HG03045 (cell line): ENCODE results near the gene STRIP2.
"Not testable (repeated sequence)": the region's sequence is repeated elsewhere in the genome, so short reads cannot be mapped to it uniquely, and the experiment has no call there.

Experiments used
- ATAC-seq: cut with Tn5 transposase; IDR thresholded peaks from one replicate; pipeline ENCODE4 v1.9.1; 2021; ENCODE audit warnings: mild to moderate bottlenecking, moderate library complexity; ENCODE audit not compliant: unreplicated experiment

STRIP2 gene

GRCh38 chr7:129453510-129454248, 19.4 kb downstream of the STRIP2 start:
- ATAC-seq, result no peak

- no peak for ATAC-seq
These were observed 20.0 kb downstream of the STRIP2 start for GRCh38 chr7:129454249-129454551.

- no peak for ATAC-seq
These were observed 22.2 kb downstream of the STRIP2 start for GRCh38 chr7:129456421-129456820.

GRCh38 chr7:129457101-129457500, 22.9 kb downstream of the STRIP2 start:
- no peak for ATAC-seq

GRCh38 chr7:129458171-129458570, 23.9 kb downstream of the STRIP2 start:
- ATAC-seq, result no peak

DNA sequence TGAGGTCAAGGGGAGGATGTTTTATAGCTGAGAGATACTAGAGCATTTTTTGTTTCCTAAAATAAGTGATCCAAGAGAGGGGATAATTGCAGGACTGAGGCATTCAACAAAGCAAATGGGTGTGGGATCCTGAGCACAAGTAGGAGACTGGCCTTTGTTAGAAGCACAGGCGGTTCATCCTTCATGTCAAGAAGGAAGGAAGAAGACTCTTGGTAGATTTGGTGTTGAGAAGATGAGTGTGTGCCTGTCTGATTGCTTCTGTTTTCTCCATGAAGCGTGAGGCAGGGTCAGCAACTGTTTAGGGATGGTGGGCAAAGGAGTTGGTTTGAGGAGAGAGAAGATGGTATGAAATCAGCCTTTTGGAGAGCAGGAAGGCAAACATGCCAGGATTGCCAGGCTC, 27.6 kb downstream of the STRIP2 start:
- no peak for ATAC-seq

DNA sequence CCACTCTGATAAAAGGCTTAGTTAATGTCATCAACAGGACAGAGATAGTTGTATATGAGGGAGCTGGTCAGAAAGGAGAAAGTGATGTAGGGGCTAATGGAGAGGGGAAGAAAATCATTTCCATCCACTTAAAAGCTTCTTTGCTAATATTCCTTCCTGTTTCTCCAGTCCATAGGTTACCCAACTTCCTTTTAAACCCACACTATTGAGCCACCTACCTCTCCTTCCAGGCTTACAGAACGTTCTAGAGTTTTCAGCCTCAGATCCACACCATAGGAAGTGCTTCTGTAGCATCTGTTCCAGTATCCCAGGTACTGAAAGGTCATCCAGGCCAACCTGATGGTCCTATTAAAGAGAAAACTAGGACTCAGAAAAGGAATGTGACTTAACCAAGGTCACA, 28.2 kb downstream of the STRIP2 start:
- ATAC-seq, result no peak

DNA sequence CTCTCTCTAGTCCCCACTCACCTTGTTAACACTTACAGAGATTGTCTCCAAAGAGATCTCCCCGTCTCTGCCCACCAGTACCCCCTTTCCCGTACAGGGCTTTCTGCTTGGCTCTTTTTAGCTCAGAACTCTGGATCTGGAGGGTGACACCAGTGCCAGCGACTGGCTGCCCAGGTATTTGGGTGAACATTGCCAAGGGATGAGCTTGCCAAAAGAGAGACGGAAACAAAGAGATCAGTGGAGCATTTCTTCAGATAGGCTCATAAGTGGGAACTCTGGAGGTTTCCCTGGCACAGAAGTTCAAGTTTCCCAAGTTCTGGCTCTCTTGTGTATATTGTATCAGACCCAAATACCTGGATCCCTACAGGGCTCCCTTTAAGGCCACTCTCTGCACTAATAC, 30.0 kb downstream of the STRIP2 start:
- no peak for ATAC-seq

GRCh38 chr7:129465080-129465479, 30.8 kb downstream of the STRIP2 start:
- no peak for ATAC-seq

- no peak for ATAC-seq
These were observed 32.6 kb downstream of the STRIP2 start for GRCh38 chr7:129466796-129467195.

DNA sequence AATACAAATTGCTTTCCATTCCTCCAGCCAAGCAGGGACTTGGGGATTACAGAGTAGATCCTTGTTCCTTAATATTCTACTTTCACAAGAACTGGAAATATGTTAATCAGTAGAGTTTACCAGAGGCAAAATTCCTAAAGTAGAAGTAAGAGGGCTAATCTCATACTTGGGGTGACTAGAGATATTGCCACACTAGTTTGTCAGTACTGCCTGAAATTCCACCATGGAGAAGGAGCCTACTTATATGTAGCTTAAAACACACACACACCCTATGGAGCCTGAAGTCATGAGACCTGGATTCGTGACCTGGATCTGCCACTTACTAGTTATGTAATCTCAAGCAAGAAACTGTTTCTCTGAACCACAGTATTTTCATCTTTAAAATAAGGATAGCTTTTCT, 33.9 kb downstream of the STRIP2 start:
- ATAC-seq, result no peak

DNA sequence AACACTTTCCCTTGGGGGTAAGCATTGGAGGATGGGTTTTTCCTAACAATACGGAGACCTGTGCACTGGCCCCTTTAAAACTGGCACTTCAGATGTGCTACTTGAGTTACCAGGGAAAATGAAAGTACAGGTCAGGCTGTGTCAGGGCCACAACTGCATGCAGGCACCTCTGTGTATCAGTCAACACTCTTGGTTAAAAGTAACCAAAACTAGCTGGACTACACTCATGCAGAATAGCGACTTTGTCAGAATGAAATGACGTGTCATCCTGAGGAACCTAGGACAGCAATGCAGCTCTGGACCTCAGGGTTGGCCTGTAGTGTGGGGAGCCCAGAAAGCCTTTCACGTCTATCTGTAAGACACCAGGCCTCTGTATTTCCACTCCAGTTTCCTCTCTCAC, 34.3 kb downstream of the STRIP2 start:
- ATAC-seq, result no peak

- ATAC-seq, result no peak
These were observed 35.7 kb downstream of the STRIP2 start for GRCh38 chr7:129469930-129470329.

DNA sequence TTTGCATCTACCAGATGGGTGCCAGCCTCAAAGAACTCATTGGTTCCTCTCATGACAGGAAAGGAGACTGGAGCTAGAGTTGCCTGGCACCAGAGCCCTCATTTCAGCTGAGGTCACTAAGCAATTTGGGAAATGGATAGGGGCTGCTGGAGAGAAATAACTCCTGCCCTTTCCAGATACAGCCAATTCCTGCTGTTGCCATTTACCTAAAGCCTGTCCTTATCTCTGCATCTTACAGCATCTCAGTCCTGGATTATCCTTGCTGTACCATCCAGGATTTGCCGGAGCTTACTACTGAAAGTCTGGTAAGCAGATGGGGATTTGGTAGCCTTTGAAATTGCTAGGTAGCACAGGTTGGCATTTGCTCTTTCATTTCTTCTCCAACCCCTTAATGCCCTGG, 36.2 kb downstream of the STRIP2 start:
- ATAC-seq, result no peak

GRCh38 chr7:129471402-129471827, 37.2 kb downstream of the STRIP2 start:
- no peak for ATAC-seq

DNA sequence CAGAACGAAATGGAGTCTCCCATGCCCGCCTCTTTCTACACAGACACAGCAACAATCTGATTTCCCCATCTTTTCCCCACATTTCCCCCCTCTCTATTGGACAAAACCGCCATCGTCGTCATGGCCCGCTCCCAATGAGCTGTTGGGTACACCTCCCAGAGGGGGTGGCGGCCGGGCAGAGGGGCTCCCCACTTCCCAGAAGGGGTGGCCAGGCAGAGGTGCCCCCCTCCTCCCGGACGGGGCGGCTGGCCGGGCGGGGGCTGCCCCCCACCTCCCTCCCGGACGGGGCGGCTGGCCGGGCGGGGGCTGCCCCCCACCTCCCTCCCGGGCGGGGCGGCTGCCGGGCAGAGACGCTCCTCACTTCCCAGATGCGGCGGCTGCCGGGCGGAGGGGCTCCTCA, 41.7 kb downstream of the STRIP2 start:
- ATAC-seq, result not testable (repeated sequence)

GRCh38 chr7:129476398-129476797, 42.2 kb downstream of the STRIP2 start:
- not testable (repeated sequence) for ATAC-seq

GRCh38 chr7:129479831-129480230, 45.6 kb downstream of the STRIP2 start:
- ATAC-seq, result no peak

GRCh38 chr7:129480674-129481363, 46.6 kb downstream of the STRIP2 start:
- no peak for ATAC-seq

GRCh38 chr7:129481376-129481775, 47.1 kb downstream of the STRIP2 start:
- ATAC-seq, result not testable (repeated sequence)

- ATAC-seq, result no peak
These were observed 48.5 kb downstream of the STRIP2 start for GRCh38 chr7:129482781-129483180.

GRCh38 chr7:129489491-129489890, 55.3 kb downstream of the STRIP2 start:
- ATAC-seq, result no peak

DNA sequence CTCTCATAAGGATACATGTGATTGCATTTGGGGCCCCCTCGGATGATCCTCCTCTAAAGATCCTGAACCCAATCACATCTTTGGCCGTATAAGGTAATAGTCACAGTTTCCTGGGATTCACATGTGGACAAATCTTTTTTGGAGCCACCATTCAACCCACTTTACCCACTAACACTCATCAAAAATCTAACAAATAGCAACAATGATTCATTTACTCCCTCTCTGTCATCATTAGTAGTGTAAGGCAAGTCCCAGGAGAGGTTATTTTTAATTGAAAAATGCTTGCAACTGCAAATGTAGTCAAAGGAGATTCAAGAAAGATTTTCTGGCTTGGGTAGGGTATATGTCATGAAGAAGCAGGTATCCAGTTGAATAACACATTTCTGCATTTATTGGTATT, 58.2 kb downstream of the STRIP2 start:
- ATAC-seq, result no peak
